HepG2 (cell line): ENCODE data around the gene REEP6. TPM values are rescaled to one million over a fixed set of nuclear protein-coding genes. Genes with fewer than 3 reads are reported as not detected.

ENCODE experiments used
- JDP2 ChIP-seq: sonication (generic); formaldehyde crosslinking; IDR thresholded peaks from 2 replicates; pipeline ENCODE4 v1.8.1; 2022; ENCODE audit warnings: missing genetic modification reagents, borderline replicate concordance
- MIER2 ChIP-seq: IDR thresholded peaks from 2 replicates; pipeline ENCODE4 v1.6.1; 2016; ENCODE audit warnings: missing biosample characterization, missing genetic modification reagents
- NFKB2 ChIP-seq: sonication (generic); formaldehyde crosslinking; IDR thresholded peaks from 2 replicates; pipeline ENCODE4 v1.4.0; 2020; ENCODE audit warnings: missing genetic modification reagents, borderline replicate concordance
- PRPF4 ChIP-seq: fragments of 200-400 bp; formaldehyde crosslinking; IDR thresholded peaks from 2 replicates; pipeline ENCODE4 v1.6.1; 2016; ENCODE audit warnings: low read length, low read depth; ENCODE audit not compliant: poor library complexity, severe bottlenecking
- RFXAP ChIP-seq: sonication (generic); formaldehyde crosslinking; IDR thresholded peaks from 2 replicates; pipeline ENCODE4 v1.4.0; 2020; ENCODE audit warnings: missing genetic modification reagents, borderline replicate concordance
- ZNF207 ChIP-seq: fragments of 450-650 bp; IDR thresholded peaks from 2 replicates; pipeline ENCODE4 v1.6.1; 2016; ENCODE audit warnings: antibody characterized with exemption, borderline replicate concordance
- ZNF337 ChIP-seq: sonication (generic); formaldehyde crosslinking; IDR thresholded peaks from 2 replicates; pipeline ENCODE4 v1.5.1; 2020; ENCODE audit warnings: missing genetic modification reagents, low read depth, mild to moderate bottlenecking, borderline replicate concordance
- ZNF431 ChIP-seq: sonication (generic); formaldehyde crosslinking; IDR thresholded peaks from 2 replicates; pipeline ENCODE4 v1.9.0; 2022; ENCODE audit warnings: missing genetic modification reagents, low read depth, mild to moderate bottlenecking, borderline replicate concordance
- ZNF556 ChIP-seq: sonication (generic); formaldehyde crosslinking; IDR thresholded peaks from 2 replicates; pipeline ENCODE4 v1.4.0; 2020; ENCODE audit warnings: mild to moderate bottlenecking, missing genetic modification reagents, borderline replicate concordance
- ZNF652 ChIP-seq: IDR thresholded peaks from 2 replicates; pipeline ENCODE4 v1.6.1; 2016; ENCODE audit warnings: low read depth, borderline replicate concordance
- ZNF678 ChIP-seq: sonication (generic); formaldehyde crosslinking; IDR thresholded peaks from 2 replicates; pipeline ENCODE4 v1.4.0; 2020; ENCODE audit warnings: mild to moderate bottlenecking, missing genetic modification reagents
- ZSCAN25 ChIP-seq: sonication (generic); formaldehyde crosslinking; IDR thresholded peaks from 2 replicates; pipeline ENCODE4 v1.8.0; 2022; ENCODE audit warnings: mild to moderate bottlenecking, missing genetic modification reagents
- polyA plus RNA-seq, 8 experiments: library from polyadenylated mRNA; depleted of rRNA in 3 of 8; stranded (reverse) in 7 of 8; unstranded in 1 of 8; fragments of >200 nt; fragmentation: Illumina TruSeq in 4 of 8; extraction: Trizol in 4 of 8; gene quantifications; 2 replicates each; pipeline versions ENCODE4 v1.2.1 to v1.2.3, GENCODE V29; 2011 to 2016; ENCODE audit warnings: low read depth in 4 of 8, missing spikeins in 1 of 8, mixed read lengths in 1 of 8; ENCODE audit not compliant: insufficient read depth in 1 of 8
- total RNA-seq, 5 experiments: library from RNA; depleted of rRNA; stranded (reverse); fragments of >200 nt; fragmentation: Illumina TruSeq; extraction: Trizol; gene quantifications; 2 replicates each; pipeline ENCODE4 v1.2.3, GENCODE V29; 2016; ENCODE audit warnings: low read depth in 1 of 5
- TF ChIP-seq, protein P1 (sequence below): IDR thresholded peaks from 2 replicates; pipeline ENCODE4 v1.6.1; 2016; ENCODE audit warnings: low read depth
- TF ChIP-seq, protein P2 (sequence below): sonication (generic); formaldehyde crosslinking; conservative IDR thresholded peaks from 2 replicates; pipeline ENCODE4 v1.8.1; 2023; ENCODE audit warnings: missing genetic modification reagents
- TF ChIP-seq, protein P3 (sequence below): sonication (generic); formaldehyde crosslinking; IDR thresholded peaks from 2 replicates; pipeline ENCODE4 v1.5.1; 2020; ENCODE audit warnings: missing genetic modification reagents, mild to moderate bottlenecking, borderline replicate concordance
- TF ChIP-seq, protein P4 (sequence below): sonication (generic); formaldehyde crosslinking; IDR thresholded peaks from 2 replicates; pipeline ENCODE4 v1.8.0; 2022; ENCODE audit warnings: mild to moderate bottlenecking, missing genetic modification reagents, moderate library complexity

REEP6 gene
- total and polyA plus RNA-seq, 2 of the 13 experiments (the other 11 are each of a cell fraction or from before 2014, with no cell fraction given): 10.0 to 28.8 TPM

DNA sequence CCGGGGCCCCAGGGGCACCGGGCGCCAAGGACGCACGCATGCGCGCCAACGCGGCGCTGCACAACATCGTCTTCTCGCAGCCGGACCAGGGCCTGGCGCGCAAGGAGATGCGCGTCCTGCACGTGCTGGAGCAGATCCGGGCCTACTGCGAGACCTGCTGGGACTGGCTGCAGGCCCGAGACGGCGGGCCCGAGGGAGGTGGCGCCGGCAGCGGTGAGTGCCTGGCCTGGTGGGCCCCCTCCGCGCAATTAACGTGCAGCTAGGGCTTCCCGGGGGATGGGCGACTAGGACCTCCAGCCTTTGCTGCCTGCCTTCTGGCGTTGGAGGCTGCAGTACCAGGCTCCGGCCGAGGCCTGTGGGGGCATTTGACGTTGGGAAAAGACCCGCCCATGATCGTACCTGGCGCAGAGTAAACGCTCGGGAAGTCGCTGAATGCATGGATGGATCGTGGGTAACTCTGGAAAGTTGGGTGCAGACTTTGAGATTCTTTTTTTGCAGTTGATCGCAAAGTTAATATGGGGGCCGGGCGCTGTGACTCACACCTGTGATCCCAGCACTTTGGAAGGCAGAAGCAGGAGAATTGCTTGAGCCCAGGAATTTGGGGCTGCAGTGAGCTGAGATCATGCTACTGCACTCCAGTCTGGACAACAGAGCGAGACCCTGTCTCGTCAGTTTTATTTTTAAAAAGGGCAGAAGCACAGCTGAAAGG is 33.8 kb upstream of the REEP6 start (continued):
- TF ChIP-seq, protein P1, sequence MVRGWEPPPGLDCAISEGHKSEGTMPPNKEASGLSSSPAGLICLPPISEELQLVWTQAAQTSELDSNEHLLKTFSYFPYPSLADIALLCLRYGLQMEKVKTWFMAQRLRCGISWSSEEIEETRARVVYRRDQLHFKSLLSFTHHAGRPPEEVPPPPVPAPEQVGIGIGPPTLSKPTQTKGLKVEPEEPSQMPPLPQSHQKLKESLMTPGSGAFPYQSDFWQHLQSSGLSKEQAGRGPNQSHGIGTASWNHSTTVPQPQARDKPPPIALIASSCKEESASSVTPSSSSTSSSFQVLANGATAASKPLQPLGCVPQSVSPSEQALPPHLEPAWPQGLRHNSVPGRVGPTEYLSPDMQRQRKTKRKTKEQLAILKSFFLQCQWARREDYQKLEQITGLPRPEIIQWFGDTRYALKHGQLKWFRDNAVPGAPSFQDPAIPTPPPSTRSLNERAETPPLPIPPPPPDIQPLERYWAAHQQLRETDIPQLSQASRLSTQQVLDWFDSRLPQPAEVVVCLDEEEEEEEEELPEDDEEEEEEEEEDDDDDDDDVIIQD (CRISPR knock-in tag): no peak
- TF ChIP-seq ZNF431 (CRISPR knock-in tag): no peak
- TF ChIP-seq, protein P2, sequence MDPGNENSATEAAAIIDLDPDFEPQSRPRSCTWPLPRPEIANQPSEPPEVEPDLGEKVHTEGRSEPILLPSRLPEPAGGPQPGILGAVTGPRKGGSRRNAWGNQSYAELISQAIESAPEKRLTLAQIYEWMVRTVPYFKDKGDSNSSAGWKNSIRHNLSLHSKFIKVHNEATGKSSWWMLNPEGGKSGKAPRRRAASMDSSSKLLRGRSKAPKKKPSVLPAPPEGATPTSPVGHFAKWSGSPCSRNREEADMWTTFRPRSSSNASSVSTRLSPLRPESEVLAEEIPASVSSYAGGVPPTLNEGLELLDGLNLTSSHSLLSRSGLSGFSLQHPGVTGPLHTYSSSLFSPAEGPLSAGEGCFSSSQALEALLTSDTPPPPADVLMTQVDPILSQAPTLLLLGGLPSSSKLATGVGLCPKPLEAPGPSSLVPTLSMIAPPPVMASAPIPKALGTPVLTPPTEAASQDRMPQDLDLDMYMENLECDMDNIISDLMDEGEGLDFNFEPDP (CRISPR knock-in tag): no peak
- no peak for TF ChIP-seq JDP2 (CRISPR knock-in tag)
- TF ChIP-seq, protein P3, sequence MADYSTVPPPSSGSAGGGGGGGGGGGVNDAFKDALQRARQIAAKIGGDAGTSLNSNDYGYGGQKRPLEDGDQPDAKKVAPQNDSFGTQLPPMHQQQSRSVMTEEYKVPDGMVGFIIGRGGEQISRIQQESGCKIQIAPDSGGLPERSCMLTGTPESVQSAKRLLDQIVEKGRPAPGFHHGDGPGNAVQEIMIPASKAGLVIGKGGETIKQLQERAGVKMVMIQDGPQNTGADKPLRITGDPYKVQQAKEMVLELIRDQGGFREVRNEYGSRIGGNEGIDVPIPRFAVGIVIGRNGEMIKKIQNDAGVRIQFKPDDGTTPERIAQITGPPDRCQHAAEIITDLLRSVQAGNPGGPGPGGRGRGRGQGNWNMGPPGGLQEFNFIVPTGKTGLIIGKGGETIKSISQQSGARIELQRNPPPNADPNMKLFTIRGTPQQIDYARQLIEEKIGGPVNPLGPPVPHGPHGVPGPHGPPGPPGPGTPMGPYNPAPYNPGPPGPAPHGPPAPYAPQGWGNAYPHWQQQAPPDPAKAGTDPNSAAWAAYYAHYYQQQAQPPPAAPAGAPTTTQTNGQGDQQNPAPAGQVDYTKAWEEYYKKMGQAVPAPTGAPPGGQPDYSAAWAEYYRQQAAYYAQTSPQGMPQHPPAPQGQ (CRISPR knock-in tag): no peak
- TF ChIP-seq PRPF4: no peak
- no peak for TF ChIP-seq MIER2
- no peak for TF ChIP-seq ZNF337 (CRISPR knock-in tag)
- no peak for TF ChIP-seq NFKB2 (CRISPR knock-in tag)
- no peak for TF ChIP-seq RFXAP (CRISPR knock-in tag)
- TF ChIP-seq ZSCAN25 (CRISPR knock-in tag): no peak
- no peak for TF ChIP-seq ZNF207
- no peak for TF ChIP-seq ZNF678 (CRISPR knock-in tag)
- no peak for TF ChIP-seq ZNF652
- no peak for TF ChIP-seq ZNF556 (CRISPR knock-in tag)
- TF ChIP-seq, protein P4, sequence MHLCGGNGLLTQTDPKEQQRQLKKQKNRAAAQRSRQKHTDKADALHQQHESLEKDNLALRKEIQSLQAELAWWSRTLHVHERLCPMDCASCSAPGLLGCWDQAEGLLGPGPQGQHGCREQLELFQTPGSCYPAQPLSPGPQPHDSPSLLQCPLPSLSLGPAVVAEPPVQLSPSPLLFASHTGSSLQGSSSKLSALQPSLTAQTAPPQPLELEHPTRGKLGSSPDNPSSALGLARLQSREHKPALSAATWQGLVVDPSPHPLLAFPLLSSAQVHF (CRISPR knock-in tag): no peak
